DMS 273 (cell line): Measurements from ENCODE around the gene ST8SIA4.

Experiments
- DNase-seq: peaks from one replicate; lab custom pipeline; 2025; ENCODE audit not compliant: unreplicated experiment; lab: John Stamatoyannopoulos, UW

Gene ST8SIA4

DNA sequence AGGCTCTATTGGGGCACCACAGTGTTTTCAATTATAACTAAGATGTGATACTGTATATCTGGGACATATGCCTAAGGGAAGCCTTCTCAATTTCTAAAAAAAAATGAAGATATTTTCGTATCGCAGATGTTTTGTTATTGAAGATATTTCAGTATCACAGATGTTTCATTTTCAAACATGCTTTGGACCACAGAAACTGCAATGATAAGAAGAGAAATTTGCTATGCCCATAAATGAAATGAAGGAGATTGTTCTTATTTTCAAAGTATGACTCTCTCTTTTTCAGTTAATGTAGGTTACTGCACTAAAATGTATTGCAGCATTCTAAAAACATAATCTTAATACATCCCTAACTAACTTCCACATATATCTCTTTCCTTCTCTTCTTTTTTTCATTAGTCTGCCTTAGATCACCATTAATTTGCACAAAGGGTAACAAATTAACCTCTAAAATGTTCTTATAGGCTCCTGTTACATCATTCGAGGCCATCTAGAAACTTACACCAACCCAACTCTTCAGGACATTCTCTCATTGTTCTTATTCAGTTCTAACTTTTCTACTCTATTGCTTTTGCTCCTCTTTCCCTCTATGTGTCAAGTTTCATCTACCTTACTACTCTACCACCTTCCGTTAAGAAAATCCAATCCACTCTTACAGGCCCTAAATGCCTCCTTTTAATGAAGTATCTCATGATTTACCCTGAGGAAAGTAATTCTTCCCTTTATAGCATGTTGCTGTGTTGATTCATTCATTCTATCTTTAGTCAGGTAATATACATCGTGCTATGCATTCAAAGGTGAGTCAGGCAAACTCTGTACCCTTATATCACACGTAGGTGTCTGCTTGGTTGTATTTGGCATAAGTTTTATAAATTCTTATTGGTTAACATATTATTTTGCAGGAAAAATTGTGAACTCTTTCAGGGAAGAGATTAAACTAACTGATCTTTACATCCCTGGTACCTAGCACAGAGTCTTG, 70.5 kb downstream of the ST8SIA4 start:
- DNase-seq: no peak

DNA sequence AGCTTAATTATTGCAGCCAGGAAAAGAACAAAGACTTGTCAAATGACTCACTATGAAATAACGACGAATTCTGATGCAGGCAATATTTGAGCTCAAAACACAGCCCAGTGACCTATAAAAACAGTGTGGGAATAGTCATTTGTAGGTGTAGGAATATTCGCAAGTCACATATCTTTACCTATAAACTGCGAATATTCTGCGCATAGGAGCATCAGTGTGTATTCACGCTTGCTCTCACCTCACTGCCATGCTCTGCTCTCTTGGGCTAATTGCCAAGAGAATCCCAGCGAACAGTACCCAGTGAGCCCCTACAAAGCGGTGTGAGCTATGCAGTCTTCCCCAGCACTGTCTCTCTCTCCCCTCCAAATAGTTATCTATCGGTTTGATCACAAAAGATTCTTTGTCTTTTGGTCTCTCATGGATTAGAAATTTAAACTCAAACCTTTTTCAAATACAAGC, 74.2 kb downstream of the ST8SIA4 start:
- no peak for DNase-seq

DNA sequence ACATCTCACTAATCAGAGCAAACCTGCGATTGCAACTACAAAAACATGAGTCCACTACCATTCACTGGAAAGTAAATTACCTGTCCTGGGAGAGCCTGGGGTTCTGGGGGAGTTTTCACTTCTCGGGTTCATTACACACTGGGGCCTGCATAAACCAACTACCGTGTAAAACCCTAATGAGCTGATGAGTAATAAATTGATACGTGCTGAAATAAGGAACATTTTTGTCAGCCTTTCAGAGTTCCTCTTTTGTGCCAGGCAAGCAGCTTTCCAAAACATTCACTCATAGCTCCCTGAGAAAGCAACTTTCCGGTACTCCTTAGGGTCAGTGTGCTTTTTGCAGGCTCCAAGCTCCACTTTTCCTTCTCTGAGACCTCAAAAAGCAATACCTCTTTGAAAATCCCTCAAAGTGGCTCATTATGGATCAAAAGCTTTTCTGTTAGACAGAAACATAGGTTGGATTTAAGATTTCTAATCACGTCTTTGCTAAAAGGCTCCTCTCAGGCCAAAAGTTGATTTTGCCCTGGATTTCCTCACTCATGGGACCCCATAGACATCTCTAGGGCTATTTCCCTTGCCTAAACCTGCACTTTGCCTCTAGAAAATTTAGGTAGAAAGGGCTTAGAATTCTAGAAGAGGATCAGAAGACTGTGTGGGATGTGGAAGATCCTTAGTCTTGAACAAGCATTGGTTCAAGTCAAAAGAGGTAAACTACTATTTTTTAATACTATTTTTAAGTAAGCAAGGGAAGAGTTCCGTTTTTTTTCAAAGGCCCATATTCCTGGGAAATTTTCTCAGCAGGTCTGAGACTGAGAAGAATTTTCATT, 74.8 kb downstream of the ST8SIA4 start:
- no peak for DNase-seq

DNA sequence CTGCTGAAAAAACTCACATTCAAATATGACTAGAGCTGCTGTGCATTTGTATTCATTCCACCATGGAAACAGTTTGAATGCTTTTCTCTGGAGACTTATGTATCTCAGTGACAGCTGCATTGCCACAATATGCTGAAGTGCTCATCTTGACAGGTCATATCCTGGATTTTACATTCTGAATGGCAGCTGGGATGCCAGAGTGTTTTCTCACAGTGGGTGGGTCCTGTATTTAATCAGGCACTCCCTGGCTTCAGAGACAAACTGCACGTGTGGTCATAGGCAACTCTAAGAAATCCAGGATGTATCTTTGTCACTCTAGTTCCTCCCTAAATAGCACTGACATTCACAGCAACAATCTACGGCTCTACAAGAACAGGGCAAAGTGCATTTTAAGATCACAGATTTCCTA, 75.6 kb downstream of the ST8SIA4 start:
- DNase-seq: peak; percentile 25

DNA sequence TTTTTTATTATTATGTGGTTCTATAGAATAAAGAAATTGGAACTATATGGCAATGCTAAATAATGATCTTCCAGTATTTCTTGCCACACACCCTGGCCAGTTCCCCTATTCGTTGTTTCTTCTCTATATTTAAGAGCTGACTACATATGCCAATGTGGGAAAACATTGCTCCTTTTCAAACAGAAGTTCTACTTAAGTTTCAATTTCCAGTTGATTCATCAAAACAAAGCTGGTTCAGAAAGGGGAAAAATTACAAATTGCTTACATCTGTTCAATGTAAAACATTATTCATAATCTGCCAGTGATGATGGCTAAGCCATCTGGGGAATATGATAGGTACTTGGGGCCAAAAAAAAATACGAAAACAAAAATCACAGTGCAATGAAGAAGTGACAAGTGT, 76.9 kb downstream of the ST8SIA4 start:
- DNase-seq: no peak

DNA sequence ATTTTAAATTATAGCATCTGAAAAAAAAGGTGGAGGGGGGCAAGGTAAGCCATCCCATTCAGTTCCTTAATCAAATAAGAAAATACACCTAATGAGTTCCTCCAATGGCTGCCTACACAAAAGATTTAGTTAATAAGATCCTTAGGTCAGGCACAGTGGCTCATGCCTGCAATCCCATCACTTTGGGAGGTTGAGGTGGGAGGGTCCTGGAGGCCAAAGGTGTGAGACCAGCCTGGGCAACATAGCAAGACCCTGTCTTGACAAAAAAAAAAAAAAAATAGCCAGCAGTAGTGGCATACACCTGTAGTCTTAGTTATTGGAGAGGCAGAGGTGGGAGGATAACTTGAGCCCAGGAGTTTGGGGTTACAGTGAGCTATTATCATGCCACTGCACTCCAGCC, 78.4 kb downstream of the ST8SIA4 start:
- no peak for DNase-seq

DNA sequence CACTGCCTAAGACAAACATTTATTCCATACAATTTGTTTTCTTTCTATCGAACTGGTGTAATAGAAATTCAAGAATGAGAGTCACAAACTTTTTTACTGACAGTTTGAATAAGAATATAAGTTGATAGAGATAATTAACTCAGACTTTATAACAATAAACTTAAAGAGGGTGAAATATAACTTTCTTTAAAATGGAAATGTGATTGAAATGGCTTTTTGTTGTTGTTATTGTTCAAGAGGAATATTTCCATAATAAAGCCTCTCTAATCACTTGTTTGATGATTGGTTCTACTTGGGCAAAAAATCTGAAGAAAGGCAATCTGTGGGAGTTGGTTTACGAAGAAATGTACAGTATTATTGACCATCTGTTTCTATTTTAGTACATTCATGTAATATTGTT, 79.3 kb downstream of the ST8SIA4 start:
- no peak for DNase-seq

DNA sequence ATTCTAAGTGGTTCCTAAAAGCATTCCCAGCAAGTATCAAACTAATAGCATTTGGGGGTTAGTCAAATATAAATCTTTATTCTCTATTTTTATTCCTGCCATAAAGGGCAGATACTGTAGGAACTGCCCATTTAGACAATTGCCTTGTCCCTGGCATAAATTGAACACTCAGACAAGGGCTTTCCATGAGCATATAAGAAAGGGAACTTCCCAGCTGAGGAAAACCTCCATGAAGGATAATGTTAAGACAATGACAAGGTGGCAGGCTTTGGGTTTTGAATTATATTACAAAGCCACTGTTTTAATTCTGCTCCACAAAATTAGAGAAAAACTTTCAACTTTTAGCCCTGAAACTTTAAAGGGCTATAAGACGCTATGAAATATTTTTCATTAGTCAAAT, 81.3 kb downstream of the ST8SIA4 start:
- DNase-seq: no peak

DNA sequence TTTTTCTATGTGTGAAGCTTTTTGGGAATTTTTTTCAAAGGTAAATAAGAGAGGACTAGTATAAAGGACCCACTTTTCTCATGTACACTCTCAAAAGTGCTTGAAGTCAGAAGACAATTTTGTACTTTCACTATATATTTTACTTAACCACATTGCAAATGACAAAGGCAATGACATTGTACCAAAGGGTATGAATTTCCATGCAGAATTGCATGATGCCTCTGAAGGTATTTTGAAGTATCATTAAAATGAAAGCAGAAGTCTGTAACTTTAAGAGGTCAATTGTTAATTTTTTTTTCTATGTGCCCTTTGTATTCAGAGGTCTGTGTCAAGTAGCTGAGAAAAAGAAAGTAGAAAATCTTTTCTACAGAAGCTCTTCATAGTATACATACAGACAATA, 84.7 kb downstream of the ST8SIA4 start:
- no peak for DNase-seq

DNA sequence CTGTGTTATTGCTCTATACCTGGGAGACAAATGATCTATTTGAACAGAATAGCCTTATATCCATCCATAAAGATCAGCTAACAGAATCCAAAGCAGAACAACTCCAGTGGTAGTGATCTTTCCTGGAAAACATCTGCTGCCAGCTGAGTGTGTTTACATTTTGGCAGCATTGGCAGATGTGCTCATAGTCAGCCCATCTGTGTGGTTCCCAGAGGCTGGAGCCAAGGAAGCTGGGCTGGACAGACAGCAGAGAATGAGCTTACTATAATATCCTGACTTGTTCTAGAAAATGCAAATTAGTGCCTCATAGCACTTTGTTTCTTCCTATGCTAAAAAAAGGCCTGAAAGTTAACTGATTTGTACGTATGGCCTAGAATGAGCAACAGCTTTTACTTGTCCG, 99.7 kb downstream of the ST8SIA4 start:
- DNase-seq: peak; percentile 92

DNA sequence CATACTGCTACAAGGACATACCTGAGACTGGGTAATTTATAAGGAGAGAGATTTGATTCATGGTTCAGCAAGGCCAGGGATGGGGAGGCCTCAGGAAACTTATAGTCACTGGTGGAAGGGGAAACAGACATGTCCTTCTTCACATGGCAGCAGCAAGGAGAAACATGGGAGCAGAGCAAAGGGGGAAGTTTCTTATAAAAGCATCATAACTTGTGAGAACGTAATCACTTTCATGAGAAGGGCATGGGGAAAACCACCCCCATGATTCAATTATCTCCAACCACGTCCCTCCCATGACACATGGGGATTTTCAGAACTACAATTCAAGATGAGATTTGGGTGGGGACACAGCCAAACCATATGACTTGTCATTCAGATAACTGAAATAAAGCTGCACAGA, 100.9 kb downstream of the ST8SIA4 start:
- no peak for DNase-seq

DNA sequence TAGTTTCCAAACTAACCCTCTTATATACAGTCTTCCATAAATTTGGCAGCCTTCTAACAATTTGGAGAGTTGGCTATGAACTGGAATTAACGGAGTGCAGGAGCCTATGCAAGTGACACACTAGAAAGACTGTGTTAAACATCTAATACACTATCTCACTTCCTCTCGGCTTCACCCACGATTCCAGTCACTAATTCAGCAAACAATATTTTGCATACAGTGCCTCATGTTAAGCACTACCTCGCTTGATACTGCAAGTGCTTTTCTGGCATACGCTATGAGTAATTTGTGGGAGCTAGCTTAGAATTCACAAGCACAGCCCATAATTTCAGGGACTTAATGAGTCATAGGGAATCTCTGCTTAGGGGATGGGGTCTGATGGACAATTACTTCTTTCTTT, 102.5 kb downstream of the ST8SIA4 start:
- DNase-seq: no peak

DNA sequence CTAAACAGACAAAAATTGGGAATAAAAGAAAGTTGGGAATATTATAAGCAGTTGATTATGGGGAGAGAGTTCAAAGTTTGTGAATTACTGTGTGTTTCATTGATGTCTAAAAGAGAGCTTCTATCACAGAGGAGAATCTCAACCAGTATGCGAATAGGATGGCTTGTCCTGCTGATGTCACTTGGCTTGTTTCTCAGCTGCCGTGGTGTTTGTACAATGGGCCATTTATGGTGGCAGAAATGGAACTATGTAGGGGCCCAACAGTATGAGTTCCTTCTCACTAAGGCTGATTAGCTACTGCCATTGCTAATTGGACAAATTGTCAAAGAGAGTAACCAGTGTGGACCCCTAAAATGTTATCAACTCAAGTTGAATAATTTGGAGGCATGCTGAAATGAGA, 103.9 kb downstream of the ST8SIA4 start:
- DNase-seq: no peak

DNA sequence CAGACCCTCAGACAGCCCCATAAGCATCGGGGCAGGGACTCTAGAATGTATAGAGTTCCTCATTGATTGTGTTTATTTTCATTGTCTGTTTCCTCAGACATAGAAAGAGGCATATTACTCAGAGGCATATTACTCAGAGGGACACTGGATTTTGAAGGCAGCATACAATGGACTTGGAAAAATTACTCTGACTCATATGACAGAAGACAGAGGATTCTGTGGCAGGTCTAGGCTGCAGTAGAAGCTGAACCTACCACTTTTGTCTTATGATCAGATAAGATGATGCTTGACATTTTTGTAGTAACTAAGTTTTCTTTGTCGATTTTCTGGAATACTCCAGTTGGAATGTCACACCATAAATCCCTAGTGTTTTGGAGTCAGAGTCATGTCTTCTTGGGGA, 105.2 kb downstream of the ST8SIA4 start:
- no peak for DNase-seq

DNA sequence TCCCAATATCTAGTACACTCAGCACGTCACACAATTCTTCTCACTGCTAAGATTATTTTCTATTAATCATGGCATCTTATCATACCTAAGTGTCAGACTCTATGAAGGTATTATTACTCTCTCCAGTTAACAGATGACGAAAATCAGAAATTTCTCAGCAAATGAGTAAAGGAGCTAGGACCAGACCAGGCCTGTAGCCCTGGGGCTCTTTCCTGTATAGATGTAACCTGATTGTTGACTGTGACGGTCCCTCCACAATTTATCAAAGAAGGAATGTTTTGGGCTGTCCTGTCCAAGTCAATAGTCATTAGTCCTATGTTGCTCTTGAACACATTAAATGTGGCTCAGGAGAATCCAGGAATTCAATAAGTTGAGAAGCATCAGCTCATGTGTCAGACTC, 106.2 kb downstream of the ST8SIA4 start:
- no peak for DNase-seq

DNA sequence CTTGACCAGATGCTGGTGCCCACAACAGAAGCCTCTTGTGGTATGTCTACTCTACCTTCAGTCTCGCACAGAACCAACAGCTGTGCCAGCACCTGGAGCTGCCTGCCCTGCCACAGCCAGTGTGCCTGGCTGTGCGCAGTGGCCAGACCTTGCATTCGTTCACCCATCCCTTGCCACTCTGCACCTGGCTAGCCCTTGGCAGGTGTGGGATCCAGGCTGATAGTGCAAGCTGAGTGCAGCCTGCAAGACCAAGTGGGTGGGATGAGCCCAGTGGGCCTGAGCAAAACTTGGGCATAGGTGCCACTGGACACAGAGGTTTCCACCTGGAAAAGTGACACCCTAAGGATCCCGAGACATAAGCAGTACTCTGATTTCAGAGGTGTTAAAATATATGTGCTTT, 108.2 kb downstream of the ST8SIA4 start:
- DNase-seq: no peak

DNA sequence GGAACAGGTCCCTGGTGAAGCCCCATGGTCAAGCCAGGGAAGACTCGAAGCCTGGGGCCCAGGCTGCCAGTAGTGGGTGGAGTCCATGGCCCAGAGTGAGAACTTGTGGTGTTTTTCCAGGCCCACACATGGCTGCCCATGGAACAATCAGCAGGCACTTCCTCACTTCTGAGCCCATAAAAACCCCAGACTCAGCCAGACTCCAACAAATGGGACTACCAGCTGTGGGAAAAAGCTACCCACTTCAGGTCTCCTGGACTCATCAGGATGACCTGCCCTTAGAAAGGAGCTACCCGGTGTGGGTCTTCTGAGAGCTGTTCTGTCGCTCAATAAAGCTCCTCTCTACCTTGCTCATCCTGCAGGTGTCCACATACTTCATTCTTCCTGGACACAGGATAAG, 108.9 kb downstream of the ST8SIA4 start:
- DNase-seq: no peak

DNA sequence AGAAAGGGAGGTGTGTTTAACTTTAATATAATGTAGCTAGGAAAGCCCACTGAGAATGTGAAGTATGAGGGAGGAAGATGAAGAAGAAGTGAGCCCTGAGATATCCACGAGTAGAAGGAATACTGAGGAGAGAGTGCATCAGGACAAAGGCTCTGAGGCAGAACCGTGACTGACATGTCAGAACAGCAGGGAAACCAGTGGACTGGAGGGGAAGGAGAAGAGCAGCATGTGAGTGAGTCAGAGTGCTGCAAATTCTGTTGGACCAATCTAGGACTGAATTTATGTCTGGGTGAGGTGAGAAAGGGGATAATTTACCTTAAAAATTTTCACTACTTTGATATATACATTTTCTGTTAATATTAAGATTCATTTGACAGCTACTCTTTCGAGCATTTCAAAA, 110.3 kb downstream of the ST8SIA4 start:
- no peak for DNase-seq

DNA sequence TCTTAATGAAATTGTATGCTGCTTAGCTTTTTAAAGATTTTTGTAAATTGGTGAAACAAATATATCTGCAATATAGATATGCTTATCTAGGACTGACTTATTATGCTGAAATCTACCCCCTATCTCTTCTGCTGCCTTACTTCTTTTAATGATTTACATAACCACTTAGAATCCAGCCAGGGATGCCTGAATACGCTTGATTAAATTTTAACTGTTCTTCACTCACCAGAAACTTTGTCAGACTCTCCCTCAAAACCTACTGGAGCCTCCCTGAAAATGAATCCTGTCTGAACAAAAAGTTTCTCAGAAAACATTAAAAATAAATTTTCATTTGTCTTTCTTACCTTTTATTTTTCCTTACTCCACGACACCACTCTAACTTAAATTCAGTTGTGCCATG, 111.7 kb downstream of the ST8SIA4 start:
- no peak for DNase-seq

DNA sequence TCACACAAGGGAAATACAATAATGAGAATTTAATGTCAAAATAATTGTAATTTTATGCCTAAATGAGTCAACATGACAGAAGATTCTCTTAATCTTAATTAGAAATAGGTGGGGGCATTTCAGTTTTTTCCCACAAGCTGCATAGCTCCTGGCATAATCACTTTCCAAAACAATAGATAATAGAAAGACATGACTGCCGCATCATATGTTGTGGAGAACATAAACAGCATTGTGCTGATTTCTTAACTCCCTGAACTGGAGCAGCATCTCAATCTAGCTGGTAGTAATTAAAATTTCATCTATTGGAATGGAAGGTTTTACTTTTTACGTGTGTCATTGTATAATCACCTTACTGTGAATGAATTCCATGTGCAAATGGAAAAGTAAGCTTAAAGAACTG, 112.1 kb downstream of the ST8SIA4 start:
- DNase-seq: no peak

DNA sequence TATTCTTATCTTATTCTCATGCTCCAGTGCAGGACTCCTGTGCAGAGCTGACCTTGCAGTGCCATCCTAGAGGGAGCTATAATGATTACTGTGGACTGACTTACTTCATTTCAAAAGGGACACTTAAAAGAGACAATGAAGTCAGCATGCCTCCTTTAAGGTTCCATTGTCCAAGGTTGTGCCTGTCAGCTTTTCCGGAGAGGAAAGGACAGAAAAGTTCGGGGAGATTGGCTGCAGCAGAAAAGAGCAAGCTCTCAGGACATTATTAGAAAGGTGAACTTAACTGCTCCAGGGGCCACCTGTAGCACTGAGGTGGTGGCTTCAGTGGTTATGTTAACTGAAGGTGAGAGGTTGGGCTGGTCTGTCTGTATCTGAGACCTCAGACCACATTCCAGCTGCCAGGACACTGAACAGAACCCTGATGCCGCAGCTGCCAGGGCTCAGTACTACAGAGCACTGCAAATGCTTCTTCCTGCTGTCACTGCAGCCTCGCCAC, 112.9 kb downstream of the ST8SIA4 start:
- DNase-seq: no peak

DNA sequence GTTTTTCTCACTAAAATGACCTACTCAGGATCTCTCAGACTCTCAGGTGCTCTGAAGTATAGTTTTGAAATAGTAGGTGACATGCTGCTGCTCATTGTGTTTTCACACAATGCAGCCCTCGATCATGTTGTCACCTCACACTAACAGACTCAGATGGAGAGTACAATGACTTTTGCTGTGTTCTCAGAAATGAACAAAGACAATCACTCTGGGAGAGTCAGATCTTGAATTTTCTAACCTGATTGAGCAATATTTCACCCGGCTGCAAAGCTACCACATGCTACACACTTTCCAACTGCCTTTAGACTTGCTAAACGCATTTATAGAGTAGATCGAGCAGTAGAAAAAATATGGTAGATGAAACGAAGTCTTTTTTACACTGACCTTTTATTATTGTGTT, 113.4 kb downstream of the ST8SIA4 start:
- no peak for DNase-seq
